H9 (cell line): ENCODE measurements around the gene SAMM50. TPM values are rescaled to one million over a fixed set of nuclear protein-coding genes. Genes with fewer than 3 reads are reported as not detected.
A peak's percentile ranks its signal among the peaks of the same experiment; 100 is the strongest.

Experiments
- DNase-seq: peaks from one replicate; pipeline ENCODE4 v3.0.0-alpha.2; 2017
- H2AFZ ChIP-seq: one replicate; pipeline ENCODE4 v1.6.1; 2013; ENCODE audit warnings: mild to moderate bottlenecking, low read length, control low read depth, moderate library complexity
- H2AK5ac ChIP-seq: 2 replicates; pipeline ENCODE4 v1.6.1; 2013; ENCODE audit warnings: low read length, control low read depth, mixed read lengths; ENCODE audit not compliant: insufficient read length
- H2BK120ac ChIP-seq: one replicate; pipeline ENCODE4 v1.6.1; 2013; ENCODE audit warnings: low read depth, mild to moderate bottlenecking, low read length, control low read depth, inconsistent platforms; ENCODE audit not compliant: poor library complexity, severe bottlenecking
- H2BK12ac ChIP-seq: 2 replicates; pipeline ENCODE4 v1.6.1; 2013; ENCODE audit warnings: low read length, control low read depth, mixed read lengths, low read depth; ENCODE audit not compliant: insufficient read length
- H2BK15ac ChIP-seq: 2 replicates; pipeline ENCODE4 v1.6.1; 2013; ENCODE audit warnings: low read depth, low read length, control low read depth
- H2BK20ac ChIP-seq: one replicate; pipeline ENCODE4 v1.6.1; 2013; ENCODE audit warnings: low read depth, mild to moderate bottlenecking, low read length, control low read depth, inconsistent platforms; ENCODE audit not compliant: poor library complexity, severe bottlenecking
- H2BK5ac ChIP-seq: 2 replicates; pipeline ENCODE4 v1.6.1; 2013; ENCODE audit warnings: low read length, control low read depth, mixed read lengths; ENCODE audit not compliant: insufficient read length
- H3K14ac ChIP-seq: 2 replicates; pipeline ENCODE4 v1.6.1; 2013; ENCODE audit warnings: low read length, control low read depth; ENCODE audit not compliant: insufficient read depth
- H3K18ac ChIP-seq: 2 replicates; pipeline ENCODE4 v1.6.1; 2013; ENCODE audit warnings: low read depth, mild to moderate bottlenecking, mixed read lengths, low read length, control low read depth; ENCODE audit not compliant: insufficient read length
- H3K23ac ChIP-seq: 2 replicates; pipeline ENCODE4 v1.6.1; 2013; ENCODE audit warnings: low read length, control low read depth, mixed read lengths, low read depth; ENCODE audit not compliant: insufficient read length
- H3K23me2 ChIP-seq: 2 replicates; pipeline ENCODE4 v1.6.1; 2013; ENCODE audit warnings: low read depth, mild to moderate bottlenecking, mixed read lengths, low read length, control low read depth; ENCODE audit not compliant: insufficient read length, poor library complexity, severe bottlenecking
- H3K27ac ChIP-seq: 2 replicates; pipeline ENCODE4 v1.5.1; 2013; ENCODE audit warnings: low read length, control low read depth, mixed read lengths, low read depth; ENCODE audit not compliant: insufficient read length
- H3K27me3 ChIP-seq: 2 replicates; pipeline ENCODE4 v1.6.1; 2013; ENCODE audit warnings: low read length, control low read depth, inconsistent platforms; ENCODE audit not compliant: insufficient read depth
- H3K4ac ChIP-seq: 2 replicates; pipeline ENCODE4 v1.6.1; 2013; ENCODE audit warnings: low read depth, mild to moderate bottlenecking, control low read depth, inconsistent platforms, low read length, moderate library complexity
- H3K4me1 ChIP-seq: 2 replicates; pipeline ENCODE4 v1.6.1; 2013; ENCODE audit warnings: low read length, control low read depth, inconsistent platforms; ENCODE audit not compliant: insufficient read depth
- H3K4me2 ChIP-seq: 2 replicates; pipeline ENCODE4 v1.6.1; 2013; ENCODE audit warnings: low read length, control low read depth, mixed read lengths; ENCODE audit not compliant: insufficient read length, insufficient read depth
- H3K56ac ChIP-seq: 2 replicates; pipeline ENCODE4 v1.6.1; 2013; ENCODE audit warnings: low read depth, mild to moderate bottlenecking, mixed read lengths, low read length, control low read depth; ENCODE audit not compliant: insufficient read length
- H3K79me1 ChIP-seq: 2 replicates; pipeline ENCODE4 v1.6.1; 2013; ENCODE audit warnings: low read depth, mild to moderate bottlenecking, moderate library complexity, low read length, control low read depth, inconsistent platforms; ENCODE audit not compliant: insufficient read depth, poor library complexity, severe bottlenecking
- H3K79me2 ChIP-seq: 2 replicates; pipeline ENCODE4 v1.6.1; 2013; ENCODE audit warnings: low read length, control low read depth, inconsistent platforms; ENCODE audit not compliant: insufficient read depth
- H3K9ac ChIP-seq: 2 replicates; pipeline ENCODE4 v1.6.1; 2013; ENCODE audit warnings: low read length, control low read depth, mixed read lengths; ENCODE audit not compliant: insufficient read length; ENCODE audit errors: extremely low read depth
- H3K9me3 ChIP-seq: one replicate; pipeline ENCODE4 v1.6.1; 2013; ENCODE audit warnings: low read depth, low read length, inconsistent platforms; ENCODE audit not compliant: control insufficient read depth
- H3T11ph ChIP-seq: one replicate; pipeline ENCODE4 v1.6.1; 2013; ENCODE audit warnings: mild to moderate bottlenecking, low read length, control low read depth, inconsistent platforms
- H4K20me1 ChIP-seq: one replicate; pipeline ENCODE4 v1.6.1; 2013; ENCODE audit not compliant: control insufficient read depth, insufficient read length, insufficient read depth
- H4K5ac ChIP-seq: 2 replicates; pipeline ENCODE4 v1.6.1; 2013; ENCODE audit warnings: low read depth, mild to moderate bottlenecking, mixed read lengths, low read length, control low read depth; ENCODE audit not compliant: insufficient read length
- H4K8ac ChIP-seq: replicated peaks from 2 replicates; pipeline ENCODE4 v1.6.1; 2013; ENCODE audit warnings: low read length, control low read depth, mixed read lengths, low read depth; ENCODE audit not compliant: insufficient read length
- H4K91ac ChIP-seq: 2 replicates; pipeline ENCODE4 v1.6.1; 2013; ENCODE audit warnings: low read depth, mild to moderate bottlenecking, moderate library complexity, mixed read lengths, low read length, control low read depth; ENCODE audit not compliant: insufficient read length
- H3K27ac Mint-ChIP-seq, 3 experiments: 2 replicates in 2 of 3; 3 replicates in 1 of 3; pipeline ENCODE4 v1.8.0; 2020 to 2021; ENCODE audit warnings: mixed read lengths in 3 of 3, mild to moderate bottlenecking in 1 of 3, moderate library complexity in 1 of 3
- H3K27me3 Mint-ChIP-seq: 2 replicates; pipeline ENCODE4 v1.8.0; 2021; ENCODE audit warnings: low read depth, mild to moderate bottlenecking, moderate library complexity, mixed read lengths
- H3K36me3 Mint-ChIP-seq, 3 experiments: 2 replicates in 2 of 3; 3 replicates in 1 of 3; pipeline ENCODE4 v1.8.0; 2020 to 2021; ENCODE audit warnings: low read depth in 3 of 3, mixed read lengths in 3 of 3; ENCODE audit not compliant: insufficient read depth in 1 of 3
- H3K4me1 Mint-ChIP-seq, 2 experiments: 2 replicates each; pipeline ENCODE4 v1.8.0; 2020; ENCODE audit warnings: mixed read lengths in 2 of 2
- H3K4me3 Mint-ChIP-seq, 2 experiments: 2 replicates in 1 of 2; 3 replicates in 1 of 2; pipeline ENCODE4 v1.8.0; 2020 to 2021; ENCODE audit warnings: mild to moderate bottlenecking in 2 of 2, mixed read lengths in 2 of 2, moderate library complexity in 1 of 2
- H3K9me3 Mint-ChIP-seq, 2 experiments: 2 replicates in 1 of 2; 3 replicates in 1 of 2; pipeline ENCODE4 v1.8.0; 2020; ENCODE audit warnings: mild to moderate bottlenecking in 2 of 2, mixed read lengths in 2 of 2, moderate library complexity in 1 of 2
- WGBS: extraction: QIAGEN DNeasy Blood & Tissue Kit; methylation state at CpG from one replicate; pipeline ENCODE4 v1.1.7; 2013; ENCODE audit warnings: missing lambda C conversion rate, low lambda C conversion rate, mixed read lengths; ENCODE audit not compliant: insufficient read length; ENCODE audit errors: extremely low coverage; 5-methylcytosine and 5-hydroxymethylcytosine counted together
- total RNA-seq: library from RNA; stranded (reverse); gene quantifications from 2 replicates; pipeline ENCODE4 v1.2.1, GENCODE V29; 2021
- TF ChIP-seq, protein P1 (sequence below): fragments of 200-600 bp; sonication (generic); conservative IDR thresholded peaks from 3 replicates; pipeline ENCODE4 v1.8.0; 2021; ENCODE audit warnings: antibody characterized with exemption, mild to moderate bottlenecking

The SAMM50 gene
- total RNA-seq, 1 experiment from 2014 or later, result 57.2 TPM

DNA sequence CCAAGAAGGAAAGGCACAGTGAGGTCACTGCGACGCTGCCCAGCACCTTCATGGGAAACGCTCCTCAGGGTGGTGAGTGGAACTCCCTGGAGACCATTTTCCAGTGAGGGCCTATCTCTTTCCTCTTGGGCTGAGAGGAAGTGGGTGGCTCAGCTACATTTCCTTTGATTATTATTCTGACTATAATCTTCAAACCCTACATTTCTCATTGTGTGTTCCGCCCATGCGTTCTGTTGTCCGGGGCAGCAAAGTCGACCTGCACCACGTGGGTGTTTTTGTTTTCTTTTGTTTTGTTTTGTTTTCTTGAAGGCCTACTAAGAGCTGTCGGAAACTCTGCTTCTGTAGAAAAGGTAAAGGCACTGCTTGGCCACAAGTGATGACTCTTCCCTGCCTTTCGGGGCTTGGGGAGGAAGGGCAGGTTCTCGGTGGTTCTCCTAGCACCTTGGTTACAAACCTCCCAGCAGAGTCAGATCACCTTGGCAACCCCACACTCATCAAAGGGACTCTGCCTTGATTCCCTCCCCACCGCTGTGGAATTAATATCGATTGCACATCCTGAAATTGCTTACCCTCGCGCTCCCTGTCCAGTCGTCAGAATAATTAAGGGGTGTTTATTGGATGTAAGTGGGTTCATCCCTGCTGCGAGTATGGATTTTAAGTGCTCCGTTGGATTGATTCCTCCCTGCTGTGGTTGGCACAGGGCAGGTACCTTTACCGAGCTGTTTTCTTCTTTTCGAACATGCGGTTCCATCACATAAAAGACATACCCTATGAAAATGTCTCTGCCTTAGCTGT is 76.1 kb downstream of the SAMM50 start:
- Histone ChIP-seq H2BK15ac (no peak overlapping the region), H3K27me3 (no peaks in the 10 kb centered on the region), H3K23ac (no peak overlapping the region), H4K20me1 (no peaks in the 10 kb centered on the region), H2AFZ (no peak overlapping the region), H2BK12ac (no peak overlapping the region), H3K9ac (no peak overlapping the region), H2BK20ac (no peak overlapping the region), H3K4me2 (no peak overlapping the region), H3K79me1 (no peaks in the 10 kb centered on the region), H4K5ac (no peak overlapping the region), H3K14ac (no peak overlapping the region), H3K4ac (no peak overlapping the region), H3K27ac (no peak overlapping the region), H2BK5ac (no peak overlapping the region), H3K56ac (no peak overlapping the region), H3K23me2 (no peaks in the 10 kb centered on the region), H4K8ac (no peak overlapping the region), H4K91ac (no peak overlapping the region), H2BK120ac (no peak overlapping the region), H3K18ac (no peak overlapping the region), H3T11ph (no peak overlapping the region), H3K9me3 (no peaks in the 10 kb centered on the region), H2AK5ac (no peak overlapping the region), H3K79me2 (no peaks in the 10 kb centered on the region), H3K4me1 (no peaks in the 10 kb centered on the region)
- no peak for DNase-seq
- TF ChIP-seq, protein P1, sequence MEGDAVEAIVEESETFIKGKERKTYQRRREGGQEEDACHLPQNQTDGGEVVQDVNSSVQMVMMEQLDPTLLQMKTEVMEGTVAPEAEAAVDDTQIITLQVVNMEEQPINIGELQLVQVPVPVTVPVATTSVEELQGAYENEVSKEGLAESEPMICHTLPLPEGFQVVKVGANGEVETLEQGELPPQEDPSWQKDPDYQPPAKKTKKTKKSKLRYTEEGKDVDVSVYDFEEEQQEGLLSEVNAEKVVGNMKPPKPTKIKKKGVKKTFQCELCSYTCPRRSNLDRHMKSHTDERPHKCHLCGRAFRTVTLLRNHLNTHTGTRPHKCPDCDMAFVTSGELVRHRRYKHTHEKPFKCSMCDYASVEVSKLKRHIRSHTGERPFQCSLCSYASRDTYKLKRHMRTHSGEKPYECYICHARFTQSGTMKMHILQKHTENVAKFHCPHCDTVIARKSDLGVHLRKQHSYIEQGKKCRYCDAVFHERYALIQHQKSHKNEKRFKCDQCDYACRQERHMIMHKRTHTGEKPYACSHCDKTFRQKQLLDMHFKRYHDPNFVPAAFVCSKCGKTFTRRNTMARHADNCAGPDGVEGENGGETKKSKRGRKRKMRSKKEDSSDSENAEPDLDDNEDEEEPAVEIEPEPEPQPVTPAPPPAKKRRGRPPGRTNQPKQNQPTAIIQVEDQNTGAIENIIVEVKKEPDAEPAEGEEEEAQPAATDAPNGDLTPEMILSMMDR, result no peak
- peaks cover 14 to 15% of the 10 kb centered on the region in 2 experiments for H3K4me1 Mint-ChIP-seq
- H3K9me3 Mint-ChIP-seq, result no peaks in the 10 kb centered on the region
- peaks cover 2% of the 10 kb centered on the region; the same call in 1 of the 2 replicates for H3K27me3 Mint-ChIP-seq
- peak overlapping the region in 2 of 3 experiments; percentile 15 to 18; a peak in 1 of 7 replicates for H3K27ac Mint-ChIP-seq
- H3K36me3 Mint-ChIP-seq, result no peaks in the 10 kb centered on the region
- no CpG with 5 or more reads among the region's 21 CpGs for WGBS
- H3K4me3 Mint-ChIP-seq, result no peak overlapping the region
